Activated CD8-positive, alpha-beta memory T cell treated with anti-CD3 and anti-CD28 coated beads, Interleukin-2, amount 50 U/mL, for 1 hour (primary cell): ENCODE data around the gene FUNDC2.
"Not testable (repeated sequence)": the region's sequence is repeated elsewhere in the genome, so short reads cannot be mapped to it uniquely, and the experiment has no call there.

Experiments
- DNase-seq: peaks from one replicate; pipeline ENCODE4 v3.0.0-alpha.2; 2020; ENCODE audit errors: extremely low read depth

The FUNDC2 gene, protein sequence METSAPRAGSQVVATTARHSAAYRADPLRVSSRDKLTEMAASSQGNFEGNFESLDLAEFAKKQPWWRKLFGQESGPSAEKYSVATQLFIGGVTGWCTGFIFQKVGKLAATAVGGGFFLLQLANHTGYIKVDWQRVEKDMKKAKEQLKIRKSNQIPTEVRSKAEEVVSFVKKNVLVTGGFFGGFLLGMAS

DNA sequence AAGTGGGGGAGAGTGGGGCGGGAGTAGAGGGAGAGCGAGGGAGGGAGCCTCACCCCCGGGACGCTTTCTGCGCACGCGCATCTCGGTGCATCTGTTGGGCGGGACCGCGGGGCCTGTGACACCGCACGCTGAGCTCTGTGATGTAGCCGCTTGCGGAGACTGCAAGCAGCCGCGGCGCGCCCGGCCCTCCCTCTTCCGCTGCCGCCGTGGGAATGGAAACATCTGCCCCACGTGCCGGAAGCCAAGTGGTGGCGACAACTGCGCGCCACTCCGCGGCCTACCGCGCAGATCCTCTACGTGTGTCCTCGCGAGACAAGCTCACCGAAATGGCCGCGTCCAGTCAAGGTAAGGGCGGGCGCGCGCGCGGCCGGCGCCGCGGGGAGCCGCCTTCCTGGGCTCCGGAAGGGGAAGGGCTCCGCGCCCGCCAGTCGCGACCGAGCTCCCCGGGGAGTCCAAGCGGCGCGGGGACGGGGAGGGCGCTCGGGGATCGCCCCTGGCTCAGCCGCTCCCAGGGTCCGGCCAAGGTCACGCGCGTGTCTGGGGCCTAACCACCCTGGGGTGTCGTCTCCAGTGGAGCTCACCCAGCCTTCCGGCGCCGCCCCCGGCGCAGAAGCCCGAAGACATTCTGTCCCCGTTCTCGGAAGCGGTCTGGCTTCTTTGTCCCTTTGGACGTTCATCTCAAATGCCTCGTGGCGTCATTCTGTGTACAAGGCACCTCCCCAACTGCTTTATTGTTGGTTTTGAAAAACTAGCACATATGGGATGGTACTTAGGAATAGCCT, at the start of gene FUNDC2:
Gene FUNDC2 (plus strand): TSS at position 118 of the 782 bp plus-strand sequence. CDS start 95 bp downstream, at position 213.
- peak; percentile 81 for DNase-seq

DNA sequence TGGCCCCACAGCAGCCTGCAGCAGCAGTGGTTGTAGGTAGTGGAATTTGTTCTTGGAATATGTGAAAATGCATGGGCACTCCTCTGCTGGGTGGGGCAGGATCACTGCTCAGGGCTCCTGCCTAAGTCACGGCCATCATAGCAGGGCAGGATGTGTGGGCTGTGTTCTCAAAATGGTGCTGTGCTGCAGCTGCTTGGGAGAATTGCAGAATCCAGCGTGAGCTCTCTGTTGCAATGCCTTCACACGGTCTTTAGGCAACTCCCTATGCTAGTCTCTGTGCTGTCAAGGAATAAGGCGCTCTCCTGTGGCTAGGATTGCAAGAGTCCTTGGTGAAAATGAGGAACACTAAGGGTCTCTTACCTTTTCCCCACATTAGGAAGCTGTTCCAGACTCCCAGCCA, 47.0 kb upstream of the FUNDC2 start:
- no peak for DNase-seq

DNA sequence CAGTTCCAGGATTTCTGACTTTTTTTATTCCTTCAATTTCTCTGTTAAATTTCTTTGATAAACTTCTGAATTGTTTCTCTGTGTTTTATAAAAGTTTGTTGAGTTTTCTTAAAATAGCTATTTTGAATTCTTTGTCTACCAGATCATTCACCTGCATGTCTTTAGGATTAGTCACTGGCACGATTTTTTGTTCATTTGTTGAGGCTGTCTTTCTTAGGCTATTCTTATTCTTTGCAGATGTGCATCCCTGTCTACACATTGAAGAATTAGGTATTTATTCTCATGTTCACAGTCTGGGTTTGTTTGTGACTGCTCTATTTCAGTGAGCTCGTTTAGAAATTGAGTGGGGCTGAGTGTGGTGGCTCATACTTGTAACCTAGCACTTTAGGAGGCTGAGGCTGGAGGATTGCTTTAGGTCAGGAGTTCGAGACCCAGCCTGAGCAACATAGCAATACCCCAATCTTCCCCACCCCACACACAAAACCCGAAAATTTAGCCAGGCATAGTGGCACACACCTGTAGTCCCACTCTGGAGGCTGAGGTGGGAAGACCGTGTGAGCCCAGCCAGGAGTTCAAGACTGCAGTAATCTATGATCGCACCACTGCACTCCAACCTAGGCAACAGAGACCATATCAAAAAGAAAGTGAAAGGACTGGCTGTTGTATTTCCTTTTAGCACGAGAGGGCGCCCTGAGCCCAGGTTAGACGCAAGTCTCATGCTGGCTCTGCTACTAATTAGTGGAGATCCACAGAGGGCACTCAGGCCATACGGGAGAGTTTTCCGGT, 46.1 kb upstream of the FUNDC2 start:
- DNase-seq: peak; percentile 45

DNA sequence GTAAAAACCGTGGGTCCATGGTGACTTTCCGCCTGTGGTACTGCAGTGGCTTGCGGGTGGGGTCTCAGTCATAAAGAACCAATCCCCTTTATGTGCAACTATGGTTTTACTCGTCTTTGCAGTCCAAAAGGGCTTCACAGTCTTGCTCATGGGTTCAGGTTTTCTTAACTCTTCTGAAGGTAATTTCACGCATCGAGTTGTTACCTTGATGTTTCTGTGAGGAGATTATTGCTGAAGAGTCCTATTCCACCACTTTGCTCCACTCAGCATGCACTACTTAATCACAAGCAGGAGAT, 45.6 kb upstream of the FUNDC2 start:
- DNase-seq: no peak

DNA sequence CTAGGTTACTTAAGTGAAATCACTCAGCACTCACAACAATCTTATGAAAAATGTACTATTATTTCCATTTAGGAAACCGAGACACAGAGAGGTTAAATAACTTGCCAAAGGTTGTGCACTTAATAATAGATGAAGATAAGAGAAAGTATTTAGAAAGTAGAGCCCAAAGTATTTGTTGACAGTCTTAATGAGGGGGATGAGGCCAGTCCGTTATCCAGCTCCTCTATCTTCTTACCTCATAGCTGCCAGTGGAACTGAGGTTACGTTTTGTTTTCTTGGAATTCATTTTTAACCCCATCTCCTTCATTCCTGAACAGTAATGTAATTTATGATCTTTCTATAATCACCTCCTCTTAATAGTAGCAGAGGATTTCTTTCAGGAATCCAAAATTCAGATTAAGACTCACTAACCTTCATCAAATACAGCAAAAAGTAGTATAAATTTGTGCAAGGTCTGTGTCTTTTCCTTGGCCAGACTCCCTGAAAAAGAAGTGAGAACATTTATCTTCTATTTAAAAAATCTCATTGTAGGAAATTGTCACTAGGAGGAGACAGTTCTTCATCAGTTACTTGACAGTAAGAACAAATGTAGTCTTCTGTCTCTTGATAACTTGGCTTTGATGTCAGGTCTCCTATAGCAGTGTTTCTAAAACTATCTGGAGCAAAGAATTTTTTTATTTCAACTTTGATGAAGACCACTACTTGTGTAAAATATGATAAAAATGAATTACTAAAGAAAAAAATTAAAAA, 39.6 kb upstream of the FUNDC2 start:
- DNase-seq: no peak

DNA sequence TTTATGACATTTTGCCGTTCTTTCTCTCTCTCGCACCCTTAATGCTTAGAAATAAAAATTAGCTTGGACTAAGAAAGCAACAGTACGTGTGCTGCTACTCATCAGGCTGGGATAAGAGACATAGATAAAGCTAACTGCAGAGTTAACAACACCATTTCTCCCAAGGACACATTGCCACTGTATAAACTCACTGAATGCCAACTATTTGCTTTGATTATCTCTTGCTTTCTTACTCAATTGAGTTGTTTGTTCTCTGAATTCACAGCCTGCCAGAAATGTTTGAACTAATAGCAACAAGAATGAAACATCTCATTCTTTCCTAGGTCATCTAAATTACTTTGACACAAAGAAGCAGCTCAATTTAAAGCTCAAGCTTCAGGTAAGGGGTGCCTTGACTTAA, 38.7 kb upstream of the FUNDC2 start:
- DNase-seq: no peak

DNA sequence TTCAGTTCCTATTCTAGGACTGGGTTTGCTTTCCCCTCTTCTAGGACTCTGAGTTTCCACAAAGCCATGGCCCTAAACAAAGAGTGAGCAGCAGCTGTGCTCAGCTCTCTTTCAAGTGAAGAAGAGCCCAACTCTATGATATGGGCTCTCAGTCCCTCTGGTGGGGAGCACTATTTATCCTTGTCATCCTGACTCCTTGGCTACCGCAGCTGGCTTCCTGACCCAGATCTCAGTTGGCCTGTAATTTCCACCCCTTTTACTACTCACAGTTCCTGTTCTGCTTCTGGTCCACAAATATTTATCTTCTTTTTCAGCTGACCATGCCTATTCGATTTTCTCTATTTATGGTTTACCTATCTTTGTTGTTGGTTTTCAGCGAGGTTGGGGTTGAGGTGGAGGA, 37.9 kb upstream of the FUNDC2 start:
- DNase-seq: no peak

DNA sequence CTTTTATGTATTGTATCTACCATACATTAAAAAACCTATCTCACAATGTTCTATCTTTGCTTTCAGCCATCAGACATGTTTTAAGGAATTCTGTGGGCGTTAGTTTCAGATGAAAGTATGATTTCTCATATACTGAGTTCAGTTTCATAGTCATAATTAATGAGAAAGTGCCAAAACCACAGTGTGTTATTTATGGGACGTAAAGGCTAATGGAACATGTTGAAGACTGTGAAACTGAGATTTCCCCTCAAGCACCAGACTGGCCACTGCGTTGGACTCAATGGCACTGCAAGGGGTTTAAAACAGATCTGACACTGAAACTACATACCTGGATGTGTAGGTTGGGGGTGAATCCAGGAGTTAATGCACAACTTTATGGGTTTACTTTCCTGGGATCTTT, 36.1 kb upstream of the FUNDC2 start:
- no peak for DNase-seq

DNA sequence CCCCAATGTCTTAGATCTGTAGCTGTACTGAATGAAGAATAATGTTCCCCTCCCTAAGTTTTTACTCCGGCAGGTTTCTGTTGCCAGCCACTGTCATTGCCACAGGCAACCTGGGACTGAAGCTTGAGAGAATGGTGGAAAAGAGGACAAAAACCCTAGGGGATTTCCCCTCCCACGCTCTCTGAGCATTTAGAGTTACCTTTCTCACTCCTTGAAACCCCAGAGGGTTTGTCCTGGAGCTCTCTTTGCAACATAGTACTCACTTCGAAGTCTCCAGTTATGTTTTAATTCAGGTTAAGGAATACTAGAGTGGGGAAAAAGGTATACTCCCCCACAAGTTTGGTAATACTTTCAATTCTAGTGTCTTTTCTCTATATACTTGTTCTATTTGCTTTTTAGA, 35.6 kb upstream of the FUNDC2 start:
- no peak for DNase-seq

DNA sequence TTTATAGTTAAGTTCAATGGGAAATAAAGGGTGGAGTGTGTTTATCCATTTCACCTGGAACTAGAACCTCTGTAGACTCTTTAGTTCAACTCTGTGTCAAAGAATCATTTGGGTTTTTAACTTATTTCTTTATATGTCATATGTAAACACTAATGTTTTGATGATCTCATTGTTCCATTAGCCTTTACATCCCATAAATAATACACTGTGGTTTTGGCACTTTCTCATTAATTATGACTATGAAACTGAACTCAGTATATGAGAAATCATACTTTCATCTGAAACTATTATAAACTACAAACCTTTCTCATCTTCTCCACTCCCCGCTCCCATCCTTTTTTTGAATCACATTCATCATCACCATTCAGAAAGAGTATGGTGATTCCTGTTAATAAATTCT, 35.2 kb upstream of the FUNDC2 start:
- no peak for DNase-seq

DNA sequence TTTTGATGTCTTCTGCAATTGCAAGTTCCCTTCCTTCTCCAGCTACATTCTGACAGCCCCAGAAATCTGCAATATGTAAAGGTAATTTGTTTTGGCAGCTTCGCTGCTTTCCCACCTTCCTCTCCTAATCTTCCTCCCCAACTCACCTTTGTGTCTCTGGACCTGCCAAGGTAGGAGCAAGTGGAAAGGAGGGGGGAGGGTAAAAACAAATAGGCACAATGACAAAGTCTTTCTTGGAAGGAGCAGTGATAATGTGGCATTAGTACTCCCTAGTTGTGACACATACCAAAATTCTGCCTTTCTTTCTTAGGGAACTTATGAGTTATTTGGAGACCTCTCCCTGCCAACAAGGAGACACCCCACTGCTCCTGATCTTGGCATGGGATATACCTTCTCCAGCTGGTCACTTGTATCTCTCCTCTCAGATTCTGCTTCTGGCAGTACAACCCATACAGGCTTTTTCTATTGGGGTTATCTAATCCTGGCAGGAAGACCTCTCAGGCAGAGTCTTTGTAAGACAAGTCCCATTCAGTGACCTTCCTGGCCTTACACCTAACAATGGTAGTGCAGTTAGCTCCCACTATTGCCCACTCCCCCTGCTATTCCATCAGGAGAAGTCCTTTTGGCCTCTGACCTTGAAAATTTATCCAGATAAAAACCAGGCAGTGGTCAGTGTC, 28.3 kb upstream of the FUNDC2 start:
- no peak for DNase-seq

DNA sequence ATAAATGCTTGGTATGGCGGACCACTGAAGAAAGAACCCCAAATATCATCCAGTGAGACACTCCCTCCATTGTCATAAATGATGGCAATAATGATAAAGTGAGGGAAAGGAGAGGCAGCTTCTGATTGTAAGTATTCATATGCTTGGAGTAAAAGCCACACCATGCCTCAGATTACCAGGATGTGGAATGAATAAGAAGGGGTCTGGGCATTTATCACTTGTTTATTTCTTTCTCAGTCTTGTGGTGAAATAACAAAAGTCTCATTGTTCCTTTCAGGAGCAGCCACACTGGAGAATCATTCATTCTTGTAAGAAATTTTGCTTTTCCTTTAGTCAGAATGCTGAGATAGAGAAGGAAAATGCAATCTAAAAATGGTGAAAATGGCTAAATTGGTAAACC, 25.8 kb upstream of the FUNDC2 start:
- no peak for DNase-seq

DNA sequence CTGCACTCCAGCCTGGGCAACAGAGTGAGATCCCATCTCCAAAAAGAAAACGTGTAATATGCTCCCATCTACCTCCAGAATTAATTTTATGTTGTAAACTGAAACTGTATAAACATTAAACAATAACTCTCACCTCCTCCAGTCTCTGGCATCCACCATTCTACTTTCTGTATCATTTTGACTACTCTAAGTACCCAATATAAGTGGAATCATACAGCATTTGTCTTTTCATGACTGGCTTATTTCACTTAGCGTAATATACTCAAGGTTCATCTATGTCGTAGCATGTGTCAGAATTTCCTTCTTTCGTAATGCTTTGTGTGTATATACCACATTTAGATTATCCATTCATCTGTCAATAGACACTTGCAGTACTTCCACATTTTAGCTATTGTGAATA, 24.8 kb upstream of the FUNDC2 start:
- no peak for DNase-seq

DNA sequence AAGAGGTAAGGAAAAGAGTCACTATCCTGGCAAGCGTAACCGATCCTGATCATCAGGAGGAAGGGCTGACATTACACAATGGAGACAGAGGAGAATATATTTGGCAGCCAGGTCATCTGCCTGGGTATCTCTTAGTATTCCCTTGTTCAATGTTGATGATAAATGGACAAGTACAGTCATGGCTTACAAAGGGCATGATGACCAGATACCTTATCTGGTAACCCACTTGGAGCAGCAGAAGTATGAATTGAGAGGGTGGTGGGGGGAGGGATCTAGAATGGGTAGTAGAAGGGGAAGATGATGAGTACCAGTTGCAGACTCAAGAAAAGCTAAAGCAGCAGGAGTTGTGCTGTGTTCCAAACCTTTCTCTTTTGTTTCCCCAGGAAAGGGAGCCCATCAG, 21.5 kb upstream of the FUNDC2 start:
- DNase-seq: no peak

DNA sequence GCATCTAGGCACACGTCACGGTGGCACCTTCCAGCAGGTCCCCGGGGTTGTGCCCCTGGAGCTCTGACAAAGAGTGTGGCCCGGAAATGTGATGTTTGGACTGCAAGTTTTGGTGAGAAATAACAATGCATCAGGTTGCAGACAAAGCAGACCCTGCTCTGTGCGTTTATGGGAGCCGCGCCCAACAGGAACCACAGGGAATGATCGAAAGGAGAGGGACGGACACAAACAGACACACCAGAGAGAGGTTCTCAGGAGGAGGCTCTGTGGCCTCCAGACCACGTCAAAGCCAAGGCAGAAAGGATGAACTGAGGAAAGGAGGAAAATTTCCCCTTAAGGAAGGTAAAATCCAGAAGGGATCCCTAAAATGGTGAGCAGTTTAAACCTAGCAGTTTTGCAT, 20.3 kb upstream of the FUNDC2 start:
- DNase-seq: not testable (repeated sequence)

DNA sequence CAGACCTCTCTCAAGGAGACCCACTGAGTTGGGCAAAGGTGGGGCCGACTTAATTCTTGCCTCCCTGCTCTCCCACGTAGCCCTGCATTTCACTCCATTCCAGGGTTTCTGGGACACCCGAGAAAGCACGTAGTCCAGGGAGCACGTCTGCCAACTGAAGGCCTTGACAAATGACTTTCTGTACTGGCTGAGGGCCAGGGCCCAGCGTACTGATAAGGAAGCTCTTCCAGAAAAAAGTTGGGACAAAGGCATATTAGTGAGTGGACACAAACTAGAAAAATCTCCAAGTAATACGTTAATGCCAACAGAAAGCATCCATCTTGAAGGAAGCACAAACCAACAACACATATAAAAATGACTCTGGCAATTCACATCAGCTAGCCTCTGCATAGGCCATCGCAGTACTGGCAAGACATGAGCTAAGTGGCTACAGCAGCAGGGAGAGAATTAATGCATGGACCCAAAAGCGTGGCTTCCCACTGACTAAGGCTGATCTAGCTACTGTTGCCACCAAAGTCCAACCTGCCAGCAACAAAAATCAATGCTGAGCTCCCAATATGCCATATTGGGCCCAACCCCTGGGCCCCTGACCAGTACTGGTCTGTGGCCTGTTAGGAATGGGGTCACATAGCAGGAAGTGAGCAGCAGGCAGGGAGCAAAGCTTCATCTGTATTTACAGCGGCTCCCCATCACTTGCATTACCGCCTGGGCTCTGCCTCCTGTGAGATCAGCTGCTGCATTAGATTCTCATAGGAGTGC, 19.6 kb upstream of the FUNDC2 start:
- not testable (repeated sequence) for DNase-seq

DNA sequence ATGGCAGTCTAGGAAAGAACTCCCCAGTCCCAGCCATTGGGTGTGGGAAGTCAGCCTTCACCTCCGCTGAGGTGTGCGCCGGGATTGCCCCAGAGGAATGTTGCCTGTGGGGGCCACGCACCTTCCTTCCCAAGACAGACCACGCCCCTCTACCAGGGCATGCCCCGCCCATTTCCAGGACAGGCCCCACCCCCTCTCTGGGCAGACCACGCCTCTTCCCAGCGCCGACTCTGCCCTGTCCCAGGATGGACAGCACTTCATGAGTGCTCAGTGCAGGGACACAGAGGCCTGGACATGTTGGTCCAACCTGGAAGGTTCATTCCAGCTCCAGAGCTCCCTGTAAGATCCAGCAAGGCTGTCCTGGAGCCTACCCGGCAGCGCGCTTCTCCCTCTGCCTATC, 18.1 kb upstream of the FUNDC2 start:
- not testable (repeated sequence) for DNase-seq

DNA sequence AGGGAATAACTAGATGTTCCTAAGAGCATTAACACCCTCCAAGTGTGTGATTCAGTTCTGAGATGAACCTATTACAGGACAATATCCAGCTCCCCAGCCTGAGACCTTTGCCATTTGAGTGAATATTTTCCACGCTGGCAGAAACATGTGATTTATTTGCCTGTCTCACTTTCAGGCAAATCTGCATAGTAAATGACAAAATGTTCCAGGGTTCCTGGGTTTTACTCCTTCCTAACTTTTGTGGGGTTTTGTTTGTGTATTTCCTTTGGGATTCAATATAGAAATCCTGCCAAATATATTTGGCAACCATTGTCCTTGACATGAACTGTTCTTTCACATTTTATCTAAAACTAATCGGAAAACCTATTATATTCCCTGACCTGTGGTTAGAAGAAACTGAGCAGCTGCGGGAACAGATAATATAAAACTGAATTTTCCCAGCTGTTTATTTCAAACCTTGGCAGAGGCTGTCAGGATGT, 16.6 kb upstream of the FUNDC2 start:
- DNase-seq: no peak

DNA sequence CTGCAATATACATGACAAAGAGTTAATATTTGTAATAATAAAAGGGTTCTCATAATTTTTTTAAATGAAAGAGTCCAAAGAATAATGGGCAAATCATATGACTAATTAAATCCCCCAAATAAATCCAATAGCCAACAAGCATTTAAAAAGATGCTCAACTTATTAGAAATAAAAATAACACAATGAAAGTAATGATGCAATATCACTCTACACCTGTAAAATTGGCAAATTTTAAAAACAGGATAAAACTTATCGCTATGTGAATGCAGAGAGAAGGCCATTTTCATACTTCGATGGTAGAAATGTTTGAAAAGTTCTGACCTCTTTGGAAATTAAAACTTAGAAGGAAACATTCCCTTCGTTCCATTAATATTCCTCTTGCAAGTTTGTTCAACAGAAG, 6.1 kb upstream of the FUNDC2 start:
- DNase-seq: no peak

DNA sequence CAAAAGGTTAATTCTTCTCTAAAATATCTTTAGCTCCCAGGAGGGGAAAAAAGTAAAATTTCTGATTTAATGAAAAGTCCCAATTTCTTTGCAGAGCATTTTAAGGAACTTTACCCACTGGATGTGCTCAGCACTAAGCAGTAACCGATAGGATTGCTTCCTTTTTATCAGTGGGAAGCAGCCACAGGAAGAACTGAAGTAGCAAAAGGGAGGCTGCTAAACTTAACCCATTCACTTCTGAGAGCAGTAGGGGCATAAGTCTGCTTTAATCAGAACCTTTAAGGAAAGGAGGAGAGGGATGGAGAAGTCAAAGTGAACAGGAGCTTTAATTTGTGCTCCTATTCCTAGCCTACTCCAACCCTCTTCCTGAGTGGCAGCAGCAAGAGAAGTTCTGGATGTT, 4.1 kb upstream of the FUNDC2 start, which contains the start of gene F8:
Gene F8 (minus strand): TSS at position 139 of the 400 bp plus-strand sequence. CDS start 171 bp downstream, outside the sequence.
- no peak for DNase-seq
